Neural crest cell (in vitro differentiated cells): ENCODE results near the gene USP49. TPM values are rescaled to one million over a fixed set of nuclear protein-coding genes. Genes with fewer than 3 reads are reported as not detected.

Experiments
- DNase-seq: peaks from one replicate; pipeline ENCODE4 v3.0.0; 2021; ENCODE audit warnings: low read depth, mixed read lengths, low spot score
- H3K27ac Mint-ChIP-seq: one replicate; pipeline ENCODE4 v1.8.0; 2021; ENCODE audit warnings: mild to moderate bottlenecking, mixed read lengths; ENCODE audit not compliant: unreplicated experiment
- H3K27me3 Mint-ChIP-seq: 2 replicates; pipeline ENCODE4 v1.8.0; 2021; ENCODE audit warnings: low read depth, mild to moderate bottlenecking, mixed read lengths
- H3K36me3 Mint-ChIP-seq: 2 replicates; pipeline ENCODE4 v1.8.0; 2021; ENCODE audit warnings: low read depth, mild to moderate bottlenecking, mixed read lengths
- H3K4me1 Mint-ChIP-seq: 2 replicates; pipeline ENCODE4 v1.8.0; 2021; ENCODE audit warnings: mixed read lengths
- H3K4me3 Mint-ChIP-seq: one replicate; pipeline ENCODE4 v1.8.0; 2021; ENCODE audit warnings: mild to moderate bottlenecking, mixed read lengths
- H3K9me3 Mint-ChIP-seq: 2 replicates; pipeline ENCODE4 v1.8.0; 2021; ENCODE audit warnings: mixed read lengths
- CTCF ChIP-seq: fragments of 200-600 bp; sonication (generic); conservative IDR thresholded peaks from 2 replicates; pipeline ENCODE4 v1.5.0; 2021; ENCODE audit warnings: antibody characterized with exemption, mild to moderate bottlenecking
- total RNA-seq: library from RNA; stranded (reverse); gene quantifications from 2 replicates; pipeline ENCODE4 v1.2.1, GENCODE V29; 2021

The USP49 gene
- total RNA-seq, 1 donor from 2014 or later = 25.1 TPM

- H3K9me3 Mint-ChIP-seq = no peaks in the 10 kb centered on the region
- peaks cover 2% of the 10 kb centered on the region for H3K36me3 Mint-ChIP-seq
- H3K4me1 Mint-ChIP-seq = peaks cover 42% of the 10 kb centered on the region
- TF ChIP-seq CTCF = no peak
- H3K4me3 Mint-ChIP-seq = peak overlapping the region; percentile 94
- peaks cover 6% of the 10 kb centered on the region for H3K27me3 Mint-ChIP-seq
- DNase-seq = no peak
- peak overlapping the region; percentile 12 for H3K27ac Mint-ChIP-seq
These were observed 42.8 kb upstream of the USP49 start for GRCh38 chr6:41937861-41938574.

GRCh38 chr6:41937472-41937860, 42.3 kb upstream of the USP49 start:
- peak overlapping the region; percentile 73 for H3K4me3 Mint-ChIP-seq
- no peak for DNase-seq
- peaks cover 2% of the 10 kb centered on the region for H3K36me3 Mint-ChIP-seq
- no peaks in the 10 kb centered on the region for H3K9me3 Mint-ChIP-seq
- H3K27ac Mint-ChIP-seq = peak overlapping the region; percentile 12
- peaks cover 6% of the 10 kb centered on the region for H3K27me3 Mint-ChIP-seq
- TF ChIP-seq CTCF = no peak
- H3K4me1 Mint-ChIP-seq = peaks cover 39% of the 10 kb centered on the region

GRCh38 chr6:41936073-41936837, 41.1 kb upstream of the USP49 start:
- peaks cover 6% of the 10 kb centered on the region for H3K36me3 Mint-ChIP-seq
- no peaks in the 10 kb centered on the region for H3K9me3 Mint-ChIP-seq
- peaks cover 32% of the 10 kb centered on the region for H3K4me1 Mint-ChIP-seq
- TF ChIP-seq CTCF = peak; percentile 78
- H3K27ac Mint-ChIP-seq = peak overlapping the region; percentile 76
- H3K4me3 Mint-ChIP-seq = peak overlapping the region; percentile 80
- peaks cover 6% of the 10 kb centered on the region for H3K27me3 Mint-ChIP-seq
- DNase-seq = peak; percentile 61

GRCh38 chr6:41935685-41936072, 40.5 kb upstream of the USP49 start:
- H3K27me3 Mint-ChIP-seq = peaks cover 6% of the 10 kb centered on the region
- no peak overlapping the region for H3K4me3 Mint-ChIP-seq
- H3K27ac Mint-ChIP-seq = no peak overlapping the region
- peaks cover 32% of the 10 kb centered on the region for H3K4me1 Mint-ChIP-seq
- H3K36me3 Mint-ChIP-seq = peaks cover 6% of the 10 kb centered on the region
- DNase-seq = no peak
- no peak for TF ChIP-seq CTCF
- no peaks in the 10 kb centered on the region for H3K9me3 Mint-ChIP-seq

GRCh38 chr6:41935193-41935574, 40.0 kb upstream of the USP49 start:
- H3K36me3 Mint-ChIP-seq = peaks cover 6% of the 10 kb centered on the region
- no peak for TF ChIP-seq CTCF
- DNase-seq = no peak
- H3K4me1 Mint-ChIP-seq = peaks cover 28% of the 10 kb centered on the region
- no peaks in the 10 kb centered on the region for H3K9me3 Mint-ChIP-seq
- H3K27me3 Mint-ChIP-seq = peaks cover 4% of the 10 kb centered on the region
- no peak overlapping the region for H3K4me3 Mint-ChIP-seq
- no peak overlapping the region for H3K27ac Mint-ChIP-seq
